ENCODE data around the gene GIPC2. TPM values are rescaled to one million over a fixed set of nuclear protein-coding genes. Genes with fewer than 3 reads are reported as not detected.

Gene GIPC2
- total RNA-seq, 1 experiment from 2014 or later, result 0.07 TPM

- Histone ChIP-seq H4K20me1 (ENCODE audit: insufficient read depth) (no peaks in the 10 kb centered on the region), H3K9me3 (ENCODE audit: control insufficient read depth in 1 of 2, insufficient read depth in 1 of 2, low read depth in 1 of 2, low read length in 2 of 2) (no peaks in the 10 kb centered on the region), H3K9me2 (ENCODE audit: insufficient read depth) (no peaks in the 10 kb centered on the region), H3K4me1 (ENCODE audit: control insufficient read depth in 1 of 2, insufficient read depth in 2 of 2, low read length in 2 of 2) (peaks cover 20 to 37% of the 10 kb centered on the region in 2 experiments), H3K4me3 (replicated peaks in 1 of 2; ENCODE audit: low read depth in 1 of 2, low read length in 2 of 2) (no peak overlapping the region), H3K79me2 (ENCODE audit: insufficient read depth, low read length) (no peaks in the 10 kb centered on the region), H3K27me3 (ENCODE audit: insufficient read depth, low read length) (no peaks in the 10 kb centered on the region), H3K4me2 (ENCODE audit: low read length) (no peak overlapping the region), H3K27ac (ENCODE audit: low read depth, low read length) (no peak overlapping the region), H2AFZ (ENCODE audit: low read depth, low read length, poor library complexity, severe bottlenecking) (no peak overlapping the region), H3K36me3 (ENCODE audit: control insufficient read depth in 1 of 2, insufficient read depth in 2 of 2, low read length in 2 of 2) (no peaks in the 10 kb centered on the region), H3K9ac (ENCODE audit: low read length) (no peak overlapping the region)
- ATAC-seq, result no peak
- no peak for DNase-seq (ENCODE audit: low read depth, low spot score)
- ChIA-PET CTCF (no interaction called here), RAD21 (ENCODE audit: low non-redundant PET in 1 of 2, low total read pairs in 2 of 2, uncharacterized antibody in 2 of 2, unreplicated experiment in 2 of 2) (no interaction called here), POLR2A (no interaction called here)
- TF ChIP-seq, protein P1, sequence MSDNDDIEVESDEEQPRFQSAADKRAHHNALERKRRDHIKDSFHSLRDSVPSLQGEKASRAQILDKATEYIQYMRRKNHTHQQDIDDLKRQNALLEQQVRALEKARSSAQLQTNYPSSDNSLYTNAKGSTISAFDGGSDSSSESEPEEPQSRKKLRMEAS (IDR thresholded peaks at IDR 0.05), result no peak
- TF ChIP-seq EZH2 (IDR thresholded peaks at IDR 0.05) (no peak), YY1 (IDR thresholded peaks at IDR 0.05; ENCODE audit: extremely low read depth, insufficient replicate concordance, low read depth, low read length) (no peak), CEBPB (IDR thresholded peaks at IDR 0.05; ENCODE audit: low read depth) (no peak), SIN3A (IDR thresholded peaks at IDR 0.05; ENCODE audit: low read depth) (no peak), SP1 (IDR thresholded peaks at IDR 0.05; ENCODE audit: low read depth) (no peak), RAD21 (IDR thresholded peaks at IDR 0.05; ENCODE audit: low read depth) (no peak), ELF1 (IDR thresholded peaks at IDR 0.05; ENCODE audit: borderline replicate concordance, low read depth) (no peak), ZFX (IDR thresholded peaks at IDR 0.05) (no peak), ZNF274 (IDR thresholded peaks at IDR 0.05; ENCODE audit: low read depth, low read length) (no peak), CTCF (IDR thresholded peaks at IDR 0.05 in 2 of 3, conservative IDR thresholded peaks at IDR 0.05 in 1 of 3; ENCODE audit: borderline replicate concordance in 1 of 3, insufficient read depth in 1 of 3, low read depth in 2 of 3, low read length in 2 of 3) (no peak)
- TF ChIP-seq, protein P2, sequence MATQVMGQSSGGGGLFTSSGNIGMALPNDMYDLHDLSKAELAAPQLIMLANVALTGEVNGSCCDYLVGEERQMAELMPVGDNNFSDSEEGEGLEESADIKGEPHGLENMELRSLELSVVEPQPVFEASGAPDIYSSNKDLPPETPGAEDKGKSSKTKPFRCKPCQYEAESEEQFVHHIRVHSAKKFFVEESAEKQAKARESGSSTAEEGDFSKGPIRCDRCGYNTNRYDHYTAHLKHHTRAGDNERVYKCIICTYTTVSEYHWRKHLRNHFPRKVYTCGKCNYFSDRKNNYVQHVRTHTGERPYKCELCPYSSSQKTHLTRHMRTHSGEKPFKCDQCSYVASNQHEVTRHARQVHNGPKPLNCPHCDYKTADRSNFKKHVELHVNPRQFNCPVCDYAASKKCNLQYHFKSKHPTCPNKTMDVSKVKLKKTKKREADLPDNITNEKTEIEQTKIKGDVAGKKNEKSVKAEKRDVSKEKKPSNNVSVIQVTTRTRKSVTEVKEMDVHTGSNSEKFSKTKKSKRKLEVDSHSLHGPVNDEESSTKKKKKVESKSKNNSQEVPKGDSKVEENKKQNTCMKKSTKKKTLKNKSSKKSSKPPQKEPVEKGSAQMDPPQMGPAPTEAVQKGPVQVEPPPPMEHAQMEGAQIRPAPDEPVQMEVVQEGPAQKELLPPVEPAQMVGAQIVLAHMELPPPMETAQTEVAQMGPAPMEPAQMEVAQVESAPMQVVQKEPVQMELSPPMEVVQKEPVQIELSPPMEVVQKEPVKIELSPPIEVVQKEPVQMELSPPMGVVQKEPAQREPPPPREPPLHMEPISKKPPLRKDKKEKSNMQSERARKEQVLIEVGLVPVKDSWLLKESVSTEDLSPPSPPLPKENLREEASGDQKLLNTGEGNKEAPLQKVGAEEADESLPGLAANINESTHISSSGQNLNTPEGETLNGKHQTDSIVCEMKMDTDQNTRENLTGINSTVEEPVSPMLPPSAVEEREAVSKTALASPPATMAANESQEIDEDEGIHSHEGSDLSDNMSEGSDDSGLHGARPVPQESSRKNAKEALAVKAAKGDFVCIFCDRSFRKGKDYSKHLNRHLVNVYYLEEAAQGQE (IDR thresholded peaks at IDR 0.05; ENCODE audit: low read depth), result no peak
- intact Hi-C loops (cut with micrococcal nuclease), result no loop called here
- BruUV-seq (replicated peaks), result no TSS peak
Measured at GRCh38 chr1:78096976-78097375, 51.2 kb downstream of the GIPC2 start.

All from HCT116 (cell line).